Measurements from ENCODE around the gene CUX1. TPM values are rescaled to one million over a fixed set of nuclear protein-coding genes. Genes with fewer than 3 reads are reported as not detected.
"Not testable (repeated sequence)": the region's sequence is repeated elsewhere in the genome, so short reads cannot be mapped to it uniquely, and the experiment has no call there.

CUX1 gene
- polyA plus RNA-seq, 1 experiment: 29.7 TPM

DNA sequence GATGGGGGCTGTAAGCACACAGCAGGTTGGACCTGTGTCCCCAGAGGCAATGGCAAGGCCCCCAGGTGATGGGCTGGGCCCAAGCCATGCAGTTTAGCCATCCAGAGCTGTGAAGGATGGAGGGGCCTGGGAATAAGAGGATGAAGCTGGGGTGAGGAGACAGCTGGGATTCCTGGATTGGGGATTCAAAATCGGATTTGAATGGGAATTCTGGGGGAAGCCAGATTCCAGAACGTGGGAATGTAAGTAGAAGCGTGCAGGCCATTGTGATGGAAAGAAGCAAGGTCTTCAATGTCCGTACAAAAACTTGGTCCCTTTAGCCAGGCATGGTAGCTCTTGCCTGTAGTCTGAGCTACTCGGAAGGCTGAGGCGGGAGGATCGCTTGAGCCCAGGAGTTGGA is 479.1 kb downstream of the CUX1 start:
- no peak overlapping the region for H3K4me3 ChIP-seq (ENCODE audit: low read depth, low read length)
- CTCF ChIA-PET: interaction anchor here (0.6 kb wide), 1 partner anchor 170 kb away, joined by 10 read pairs; no protein-coding TSS in a partner anchor

DNA sequence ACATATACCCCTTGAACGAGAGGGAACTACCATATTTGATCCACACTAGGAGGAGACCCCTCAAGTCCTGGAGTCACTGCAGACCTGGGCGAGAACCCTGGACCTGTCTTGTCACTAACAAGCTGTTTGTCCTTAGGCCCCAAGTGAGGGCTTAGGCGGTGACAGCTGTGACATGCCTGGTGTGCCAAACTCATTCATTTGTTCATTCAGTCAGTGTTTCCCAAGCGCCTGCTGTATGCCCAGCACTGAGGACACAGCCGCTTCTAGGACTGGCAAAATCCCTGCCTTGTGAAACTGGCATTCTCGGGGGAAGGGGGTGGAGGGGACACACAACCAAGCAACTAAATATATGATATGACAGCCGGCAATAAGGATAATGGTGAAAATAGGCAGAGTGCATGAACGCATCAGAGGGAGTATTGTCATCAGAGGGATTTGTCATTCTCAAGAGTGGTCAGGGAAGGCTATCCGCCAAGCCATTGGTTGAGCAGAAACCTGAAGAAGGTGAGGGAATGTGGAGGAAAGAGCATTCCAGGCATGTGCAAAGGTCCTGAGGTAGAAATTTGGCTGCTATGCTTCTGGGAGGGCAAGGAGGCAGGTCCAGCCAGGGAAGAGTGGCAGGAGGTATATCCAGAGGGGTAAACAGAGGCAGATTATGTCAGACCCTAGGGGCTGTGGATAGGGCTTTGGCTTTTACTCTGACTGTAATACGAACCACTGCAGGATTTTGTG is 480.2 kb downstream of the CUX1 start:
- ChIA-PET POLR2A (no interaction called here), CTCF (no interaction called here)
- H3K4me3 ChIP-seq (ENCODE audit: low read depth, low read length): no peak overlapping the region

More for the DNA sequence above, 479.1 kb downstream of the CUX1 start:
- no peaks in the 10 kb centered on the region for H3K9me3 ChIP-seq (ENCODE audit: control insufficient read depth, insufficient read depth, low read length)
- no peak for DNase-seq (ENCODE audit: low read depth, low spot score)
- TF ChIP-seq, protein P1, sequence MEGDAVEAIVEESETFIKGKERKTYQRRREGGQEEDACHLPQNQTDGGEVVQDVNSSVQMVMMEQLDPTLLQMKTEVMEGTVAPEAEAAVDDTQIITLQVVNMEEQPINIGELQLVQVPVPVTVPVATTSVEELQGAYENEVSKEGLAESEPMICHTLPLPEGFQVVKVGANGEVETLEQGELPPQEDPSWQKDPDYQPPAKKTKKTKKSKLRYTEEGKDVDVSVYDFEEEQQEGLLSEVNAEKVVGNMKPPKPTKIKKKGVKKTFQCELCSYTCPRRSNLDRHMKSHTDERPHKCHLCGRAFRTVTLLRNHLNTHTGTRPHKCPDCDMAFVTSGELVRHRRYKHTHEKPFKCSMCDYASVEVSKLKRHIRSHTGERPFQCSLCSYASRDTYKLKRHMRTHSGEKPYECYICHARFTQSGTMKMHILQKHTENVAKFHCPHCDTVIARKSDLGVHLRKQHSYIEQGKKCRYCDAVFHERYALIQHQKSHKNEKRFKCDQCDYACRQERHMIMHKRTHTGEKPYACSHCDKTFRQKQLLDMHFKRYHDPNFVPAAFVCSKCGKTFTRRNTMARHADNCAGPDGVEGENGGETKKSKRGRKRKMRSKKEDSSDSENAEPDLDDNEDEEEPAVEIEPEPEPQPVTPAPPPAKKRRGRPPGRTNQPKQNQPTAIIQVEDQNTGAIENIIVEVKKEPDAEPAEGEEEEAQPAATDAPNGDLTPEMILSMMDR (IDR thresholded peaks at IDR 0.05; ENCODE audit: low read depth, low read length): no peak
- H3K27ac ChIP-seq (ENCODE audit: low read depth, low read length): no peak overlapping the region
- POLR2A ChIA-PET: no interaction called here
- H3K27me3 ChIP-seq (ENCODE audit: control insufficient read depth, insufficient read depth, low read length): peaks cover 14% of the 10 kb centered on the region

DNA sequence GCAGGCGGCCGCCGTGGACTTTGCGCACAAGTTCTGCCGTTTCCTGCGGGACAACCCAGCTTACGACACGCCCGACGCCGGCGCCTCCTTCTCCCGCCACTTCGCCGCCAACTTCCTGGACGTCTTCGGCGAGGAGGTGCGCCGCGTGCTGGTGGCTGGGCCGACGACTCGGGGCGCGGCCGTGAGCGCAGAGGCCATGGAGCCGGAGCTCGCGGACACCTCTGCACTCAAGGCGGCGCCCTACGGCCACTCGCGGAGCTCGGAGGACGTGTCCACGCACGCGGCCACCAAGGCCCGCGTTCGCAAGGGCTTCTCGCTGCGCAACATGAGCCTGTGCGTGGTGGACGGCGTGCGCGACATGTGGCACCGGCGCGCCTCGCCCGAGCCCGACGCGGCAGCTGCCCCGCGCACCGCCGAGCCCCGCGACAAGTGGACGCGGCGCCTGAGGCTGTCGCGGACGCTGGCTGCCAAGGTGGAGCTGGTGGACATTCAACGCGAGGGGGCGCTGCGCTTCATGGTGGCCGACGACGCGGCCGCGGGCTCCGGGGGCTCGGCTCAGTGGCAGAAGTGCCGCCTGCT is 483.3 kb downstream of the CUX1 start:
- ChIA-PET POLR2A (no interaction called here), CTCF (interaction anchor here (0.5 to 0.9 kb wide), 2 partner anchors 145 to 165 kb away, joined by 5 to 6 read pairs; no protein-coding TSS in a partner anchor)
- no peak overlapping the region for H3K27ac ChIP-seq (ENCODE audit: low read depth, low read length)
- DNase-seq (ENCODE audit: low read depth, low spot score): no peak
- TF ChIP-seq, protein P1 (IDR thresholded peaks at IDR 0.05; ENCODE audit: low read depth, low read length): no peak
- H3K4me3 ChIP-seq (ENCODE audit: low read depth, low read length): no peak overlapping the region
- no peaks in the 10 kb centered on the region for H3K9me3 ChIP-seq (ENCODE audit: control insufficient read depth, insufficient read depth, low read length)
- H3K27me3 ChIP-seq (ENCODE audit: control insufficient read depth, insufficient read depth, low read length): peaks cover 10% of the 10 kb centered on the region

More for the DNA sequence above, 480.2 kb downstream of the CUX1 start:
- Histone ChIP-seq H3K27ac (ENCODE audit: low read depth, low read length) (no peak overlapping the region), H3K27me3 (ENCODE audit: control insufficient read depth, insufficient read depth, low read length) (peaks cover 14% of the 10 kb centered on the region), H3K9me3 (ENCODE audit: control insufficient read depth, insufficient read depth, low read length) (no peaks in the 10 kb centered on the region)
- no peak for DNase-seq (ENCODE audit: low read depth, low spot score)
- TF ChIP-seq, protein P1 (IDR thresholded peaks at IDR 0.05; ENCODE audit: low read depth, low read length): no peak

DNA sequence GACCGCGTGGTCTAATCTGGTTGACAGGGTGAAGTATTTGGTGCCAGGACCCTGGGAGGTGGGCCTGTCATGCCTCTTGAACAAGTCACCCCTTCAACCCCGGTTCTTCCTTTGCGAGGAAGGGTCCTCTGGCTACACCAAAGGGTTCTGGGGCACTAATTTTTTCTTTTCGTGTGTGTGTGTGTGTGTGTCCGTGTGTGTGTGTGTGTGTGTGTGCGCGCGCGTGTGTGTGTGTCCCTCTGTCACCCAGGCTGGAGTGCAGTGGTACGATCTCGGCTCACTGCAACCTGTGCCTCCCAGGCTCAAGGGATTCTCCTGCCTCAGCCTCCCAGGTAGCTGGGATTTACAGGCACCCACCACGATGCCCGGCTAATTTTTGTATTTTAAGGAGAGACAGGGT is 483.9 kb downstream of the CUX1 start:
- CTCF ChIA-PET: interaction anchor here (0.5 to 0.9 kb wide), 2 partner anchors 144 to 165 kb away, joined by 5 to 6 read pairs; no protein-coding TSS in a partner anchor
- POLR2A ChIA-PET; DNase-seq (ENCODE audit: low read depth, low spot score); H3K27ac ChIP-seq (ENCODE audit: low read depth, low read length); H3K9me3 ChIP-seq (ENCODE audit: control insufficient read depth, insufficient read depth, low read length); H3K27me3 ChIP-seq (ENCODE audit: control insufficient read depth, insufficient read depth, low read length); H3K4me3 ChIP-seq (ENCODE audit: low read depth, low read length): not testable (repeated sequence)

DNA sequence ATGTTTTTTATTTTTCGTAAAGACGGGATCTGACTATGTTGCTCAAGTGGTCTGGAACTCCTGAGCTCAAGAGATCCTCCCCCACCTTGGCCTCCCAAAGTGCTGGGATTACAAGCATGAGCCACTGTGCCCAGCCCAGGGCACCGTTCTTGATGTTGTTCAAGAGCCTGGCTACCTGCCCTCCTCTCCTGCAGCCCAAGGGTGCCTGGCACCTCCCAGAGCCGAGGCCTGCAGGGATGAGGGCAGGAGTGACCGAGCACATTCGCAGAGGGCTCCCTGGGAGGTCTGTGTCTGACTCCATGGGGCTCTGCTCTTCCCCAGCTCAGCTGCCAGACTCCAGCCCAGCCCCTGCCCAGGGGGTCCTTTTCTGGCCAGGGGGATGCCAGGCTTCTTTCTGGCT is 484.6 kb downstream of the CUX1 start:
- Histone ChIP-seq H3K4me3 (ENCODE audit: low read depth, low read length) (no peak overlapping the region), H3K27me3 (ENCODE audit: control insufficient read depth, insufficient read depth, low read length) (peaks cover 10% of the 10 kb centered on the region), H3K27ac (ENCODE audit: low read depth, low read length) (no peak overlapping the region), H3K9me3 (ENCODE audit: control insufficient read depth, insufficient read depth, low read length) (no peaks in the 10 kb centered on the region)
- POLR2A ChIA-PET: no interaction called here
- CTCF ChIA-PET: no interaction called here
- DNase-seq (ENCODE audit: low read depth, low spot score): no peak
- TF ChIP-seq, protein P1 (IDR thresholded peaks at IDR 0.05; ENCODE audit: low read depth, low read length): no peak

All from AG04450 (cell line).